ENCODE results near the gene GSTP1. TPM values are rescaled to one million over a fixed set of nuclear protein-coding genes. Genes with fewer than 3 reads are reported as not detected.

GSTP1 gene
- total and polyA plus RNA-seq, 5 donors from 2014 or later, result 55.7 to 231 (median 207) TPM

DNA sequence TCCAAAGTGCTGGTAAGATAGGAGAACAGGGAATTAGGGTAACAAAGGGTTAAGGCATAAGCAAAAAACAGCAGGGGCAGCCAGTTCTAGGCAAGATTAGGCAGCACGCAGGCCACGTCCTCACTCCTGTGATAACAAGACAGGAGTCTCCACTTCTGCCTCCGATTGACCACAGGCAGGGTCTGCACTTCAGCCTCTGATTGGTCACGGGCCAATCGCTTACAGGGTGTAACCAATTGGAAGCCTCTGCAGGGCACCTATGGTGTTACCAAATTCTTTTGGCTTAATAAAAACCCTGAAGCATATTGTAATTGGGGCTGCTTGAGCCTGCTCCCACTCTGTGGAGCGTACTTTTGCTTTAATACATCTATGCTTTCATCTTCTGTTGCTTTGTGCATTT lies 12.2 kb upstream of the GSTP1 start:
- H3K4me3 Mint-ChIP-seq, result no peak overlapping the region
- peaks cover 0 to 1% (median 0%) of the 10 kb centered on the region in 7 donors for H3K9me3 Mint-ChIP-seq
- Histone ChIP-seq H3K9me3 (ENCODE audit: control insufficient read depth in 2 of 2, low read length in 2 of 2) (no peaks in the 10 kb centered on the region), H3K4me1 (ENCODE audit: control insufficient read depth, insufficient read depth, low read length, poor library complexity, severe bottlenecking) (no peaks in the 10 kb centered on the region), H3K27me3 (ENCODE audit: control insufficient read depth, insufficient read depth, low read length) (peaks cover 6% of the 10 kb centered on the region), H3K27ac (ENCODE audit: insufficient read depth, low read length, poor library complexity, severe bottlenecking) (no peak overlapping the region), H3K4me3 (ENCODE audit: low read depth, low read length) (no peak overlapping the region), H3K36me3 (ENCODE audit: control insufficient read depth, insufficient read depth, low read length) (no peaks in the 10 kb centered on the region)
- ATAC-seq (ENCODE audit: low read depth in 2 of 2), result no peak
- peaks cover 36% of the 10 kb centered on the region for H3K27me3 Mint-ChIP-seq
- no peak for DNase-seq
- H3K36me3 Mint-ChIP-seq, result no peaks in the 10 kb centered on the region
- H3K4me1 Mint-ChIP-seq, result peaks cover 0 to 6% (median under 1%) of the 10 kb centered on the region in 4 donors
- H3K27ac Mint-ChIP-seq, result no peak overlapping the region

DNA sequence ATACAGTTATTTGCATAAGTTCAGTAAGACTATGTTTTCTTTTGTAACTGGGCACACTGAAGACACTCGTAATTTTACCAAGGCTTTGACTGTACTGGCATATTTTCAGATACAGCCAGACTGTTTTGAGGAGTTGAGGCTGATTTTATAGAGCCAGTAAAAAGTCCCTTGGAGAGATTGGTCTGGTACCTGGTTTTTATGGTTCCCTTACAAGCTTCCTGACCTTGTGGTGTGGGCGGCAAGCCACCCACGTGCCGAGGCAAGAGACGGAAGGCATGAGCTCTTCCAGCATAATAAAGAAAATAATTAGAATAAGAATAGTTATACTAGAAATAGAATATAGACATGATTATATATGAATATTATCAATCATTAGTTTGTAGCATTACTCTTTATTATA lies 11.3 kb upstream of the GSTP1 start:
- peaks cover 0 to 6% (median under 1%) of the 10 kb centered on the region in 4 donors for H3K4me1 Mint-ChIP-seq
- no peak overlapping the region for H3K27ac Mint-ChIP-seq
- no peak for ATAC-seq (ENCODE audit: low read depth in 2 of 2)

DNA sequence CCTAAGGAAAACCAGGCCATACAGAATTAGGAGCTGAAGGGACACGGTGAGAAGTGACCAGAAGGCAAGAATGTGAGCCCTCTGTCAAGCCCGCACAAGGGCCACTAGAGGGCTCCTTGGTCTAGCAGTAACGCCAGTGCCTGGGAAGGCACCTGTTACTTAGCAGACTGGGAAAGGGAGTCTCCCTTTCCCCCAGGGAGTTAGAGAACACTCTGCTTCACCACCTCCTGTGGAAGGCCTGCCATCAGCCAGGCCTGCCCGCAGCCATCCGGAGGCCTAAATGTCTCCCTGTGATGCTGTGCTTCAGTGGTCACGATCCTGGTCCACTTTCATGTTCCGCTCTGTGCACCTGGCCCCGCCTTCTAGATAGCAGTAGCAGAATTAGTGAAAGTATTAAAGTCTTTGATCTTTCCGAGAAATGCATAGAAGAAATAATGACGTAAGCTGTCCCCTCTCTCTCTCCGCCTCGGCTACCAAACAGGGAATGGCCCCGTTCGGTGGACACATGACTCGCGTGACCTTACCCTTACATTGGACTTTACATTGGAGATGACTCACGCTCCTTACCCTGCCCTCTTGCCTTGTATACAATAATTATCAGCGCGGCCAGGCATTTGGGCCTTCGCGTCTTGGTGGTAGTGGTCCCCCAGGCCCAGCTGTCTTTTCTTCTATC lies 10.7 kb upstream of the GSTP1 start:
- Histone ChIP-seq H3K4me1 (ENCODE audit: control insufficient read depth, insufficient read depth, low read length, poor library complexity, severe bottlenecking) (no peaks in the 10 kb centered on the region), H3K9me3 (ENCODE audit: control insufficient read depth in 2 of 2, low read length in 2 of 2) (no peaks in the 10 kb centered on the region), H3K36me3 (ENCODE audit: control insufficient read depth, insufficient read depth, low read length) (no peaks in the 10 kb centered on the region), H3K27ac (ENCODE audit: insufficient read depth, low read length, poor library complexity, severe bottlenecking) (no peak overlapping the region), H3K27me3 (ENCODE audit: control insufficient read depth, insufficient read depth, low read length) (peaks cover 6% of the 10 kb centered on the region), H3K4me3 (ENCODE audit: low read depth, low read length) (no peak overlapping the region)
- Mint-ChIP-seq H3K4me1 (peaks cover 0 to 6% (median under 1%) of the 10 kb centered on the region in 4 donors), H3K27ac (no peak overlapping the region), H3K4me3 (peak overlapping the region in 1 of 4 donors; percentile 58), H3K9me3 (peaks cover 0 to 1% (median 0%) of the 10 kb centered on the region in 7 donors), H3K27me3 (peaks cover 43% of the 10 kb centered on the region), H3K36me3 (no peaks in the 10 kb centered on the region)
- ATAC-seq (ENCODE audit: low read depth in 2 of 2) (no peak), DNase-seq (peak in 1 of 3 donors; percentile 42)

More for the DNA sequence above, 11.3 kb upstream of the GSTP1 start:
- no peaks in the 10 kb centered on the region for H3K36me3 ChIP-seq (ENCODE audit: control insufficient read depth, insufficient read depth, low read length)
- Mint-ChIP-seq H3K4me3 (no peak overlapping the region), H3K36me3 (no peaks in the 10 kb centered on the region), H3K27me3 (peaks cover 41% of the 10 kb centered on the region), H3K9me3 (peaks cover 0 to 1% (median 0%) of the 10 kb centered on the region in 7 donors)
- H3K27me3 ChIP-seq (ENCODE audit: control insufficient read depth, insufficient read depth, low read length), result peaks cover 6% of the 10 kb centered on the region
- no peak overlapping the region for H3K4me3 ChIP-seq (ENCODE audit: low read depth, low read length)
- no peak for DNase-seq
- no peak overlapping the region for H3K27ac ChIP-seq (ENCODE audit: insufficient read depth, low read length, poor library complexity, severe bottlenecking)
- no peaks in the 10 kb centered on the region for H3K4me1 ChIP-seq (ENCODE audit: control insufficient read depth, insufficient read depth, low read length, poor library complexity, severe bottlenecking)
- no peaks in the 10 kb centered on the region for H3K9me3 ChIP-seq (ENCODE audit: control insufficient read depth in 2 of 2, low read length in 2 of 2)

DNA sequence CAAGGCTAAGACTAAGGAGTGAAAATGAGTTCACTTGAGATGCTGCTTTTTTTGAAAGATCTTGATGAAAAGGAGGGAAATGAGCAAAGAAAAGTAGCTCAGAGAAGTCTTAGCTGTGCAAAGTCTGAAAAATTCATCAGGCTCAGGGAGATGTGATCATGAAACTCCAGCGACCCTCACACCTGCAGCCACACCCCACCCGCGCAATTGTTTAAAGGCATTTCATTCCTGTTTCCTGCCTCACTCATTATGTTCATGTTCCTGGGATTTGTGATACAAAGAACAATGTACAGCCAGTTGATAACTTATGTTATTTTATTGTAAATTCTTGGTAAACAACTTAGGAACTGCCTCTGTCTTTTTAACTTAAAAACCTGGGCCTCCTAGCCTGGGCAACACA lies 8.7 kb upstream of the GSTP1 start:
- Mint-ChIP-seq H3K4me1 (peaks cover 5 to 12% (median 8%) of the 10 kb centered on the region in 4 donors), H3K27me3 (peaks cover 56% of the 10 kb centered on the region), H3K36me3 (no peaks in the 10 kb centered on the region), H3K4me3 (peak overlapping the region in 1 of 4 donors; percentile 18), H3K27ac (no peak overlapping the region), H3K9me3 (peaks cover 0 to 2% (median 0%) of the 10 kb centered on the region in 7 donors)
- no peak for DNase-seq
- H3K27me3 ChIP-seq (ENCODE audit: control insufficient read depth, insufficient read depth, low read length), result peaks cover 6% of the 10 kb centered on the region
- H3K4me1 ChIP-seq (ENCODE audit: control insufficient read depth, insufficient read depth, low read length, poor library complexity, severe bottlenecking), result no peaks in the 10 kb centered on the region
- no peak overlapping the region for H3K4me3 ChIP-seq (ENCODE audit: low read depth, low read length)
- ATAC-seq (ENCODE audit: low read depth in 2 of 2), result no peak
- no peaks in the 10 kb centered on the region for H3K36me3 ChIP-seq (ENCODE audit: control insufficient read depth, insufficient read depth, low read length)
- no peaks in the 10 kb centered on the region for H3K9me3 ChIP-seq (ENCODE audit: control insufficient read depth in 2 of 2, low read length in 2 of 2)
- H3K27ac ChIP-seq (ENCODE audit: insufficient read depth, low read length, poor library complexity, severe bottlenecking), result no peak overlapping the region

DNA sequence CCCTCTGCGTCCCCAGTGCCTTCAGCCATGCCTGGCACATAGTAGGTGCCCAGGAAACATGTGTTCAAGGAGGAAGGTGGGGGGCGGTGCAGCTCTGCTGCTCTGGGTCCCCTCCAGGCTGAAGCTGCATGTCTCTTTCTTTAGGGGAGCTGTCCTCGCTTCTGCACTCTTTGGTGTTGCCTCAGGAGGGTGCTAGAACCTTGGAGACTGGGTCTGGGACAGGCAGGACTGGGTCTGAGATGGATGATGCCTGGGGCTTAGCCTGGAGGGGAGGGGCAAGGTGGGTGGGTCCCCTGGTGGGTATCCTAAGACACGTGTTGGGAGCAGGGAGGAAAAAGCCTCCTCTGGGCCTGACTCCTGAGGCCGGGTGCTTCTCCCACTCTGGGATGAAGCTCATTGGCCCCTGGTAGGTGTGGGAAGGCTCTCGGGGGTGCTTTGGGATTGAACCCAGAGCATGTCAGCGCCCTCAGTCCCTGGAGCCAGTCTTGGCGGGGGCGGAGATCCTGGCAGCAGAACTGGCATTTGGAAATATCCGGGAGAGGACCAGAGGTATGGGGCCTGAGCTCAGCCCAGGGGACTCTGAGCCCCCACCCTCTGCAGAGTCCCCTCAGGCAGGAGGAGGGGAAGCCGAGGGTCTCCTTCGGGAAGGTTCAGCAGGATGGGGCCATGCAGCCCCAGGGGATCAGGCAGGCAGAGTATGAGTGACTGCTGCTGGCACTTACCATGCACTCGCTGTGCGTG lies 6.7 kb upstream of the GSTP1 start:
- no peaks in the 10 kb centered on the region for H3K36me3 Mint-ChIP-seq
- no peaks in the 10 kb centered on the region for H3K9me3 ChIP-seq (ENCODE audit: control insufficient read depth in 2 of 2, low read length in 2 of 2)
- H3K4me1 Mint-ChIP-seq, result peaks cover 5 to 16% (median 9%) of the 10 kb centered on the region in 4 donors
- no peak overlapping the region for H3K27ac ChIP-seq (ENCODE audit: insufficient read depth, low read length, poor library complexity, severe bottlenecking)
- ATAC-seq (ENCODE audit: low read depth in 2 of 2) (no peak), DNase-seq (no peak)
- H3K4me1 ChIP-seq (ENCODE audit: control insufficient read depth, insufficient read depth, low read length, poor library complexity, severe bottlenecking), result no peaks in the 10 kb centered on the region
- no peak overlapping the region for H3K27ac Mint-ChIP-seq
- no peak overlapping the region for H3K4me3 ChIP-seq (ENCODE audit: low read depth, low read length)
- peaks cover 0 to 2% (median 0%) of the 10 kb centered on the region in 7 donors for H3K9me3 Mint-ChIP-seq
- H3K27me3 ChIP-seq (ENCODE audit: control insufficient read depth, insufficient read depth, low read length), result peaks cover 3% of the 10 kb centered on the region
- peaks cover 65% of the 10 kb centered on the region for H3K27me3 Mint-ChIP-seq
- H3K4me3 Mint-ChIP-seq, result no peak overlapping the region
- no peaks in the 10 kb centered on the region for H3K36me3 ChIP-seq (ENCODE audit: control insufficient read depth, insufficient read depth, low read length)

DNA sequence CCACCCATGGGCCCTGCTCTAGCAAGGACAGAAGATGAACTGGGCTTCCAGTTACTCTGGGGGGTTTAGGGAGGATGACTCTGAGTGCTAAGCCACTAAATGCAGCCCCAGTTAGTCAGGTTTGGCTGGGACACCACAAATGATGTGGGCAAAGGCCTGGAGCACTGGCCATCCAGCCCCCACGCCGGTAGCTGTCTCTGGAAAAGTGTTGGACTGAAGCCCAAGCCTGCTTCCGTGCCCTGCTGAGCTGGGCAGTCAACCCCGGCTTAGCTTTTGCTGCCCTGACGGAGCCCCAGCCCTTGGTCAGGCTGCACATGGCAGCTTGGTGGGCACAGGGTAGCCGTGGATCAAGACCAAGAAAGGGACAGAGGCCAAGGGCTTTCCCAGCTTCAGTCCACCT lies 5.7 kb upstream of the GSTP1 start:
- no peaks in the 10 kb centered on the region for H3K36me3 Mint-ChIP-seq
- no peak overlapping the region for H3K27ac Mint-ChIP-seq
- no peak overlapping the region for H3K4me3 Mint-ChIP-seq
- no peaks in the 10 kb centered on the region for H3K4me1 ChIP-seq (ENCODE audit: control insufficient read depth, insufficient read depth, low read length, poor library complexity, severe bottlenecking)
- no peak for DNase-seq
- H3K27ac ChIP-seq (ENCODE audit: insufficient read depth, low read length, poor library complexity, severe bottlenecking), result no peak overlapping the region
- H3K4me3 ChIP-seq (ENCODE audit: low read depth, low read length), result no peak overlapping the region
- H3K36me3 ChIP-seq (ENCODE audit: control insufficient read depth, insufficient read depth, low read length), result no peaks in the 10 kb centered on the region
- no peaks in the 10 kb centered on the region for H3K27me3 ChIP-seq (ENCODE audit: control insufficient read depth, insufficient read depth, low read length)
- H3K27me3 Mint-ChIP-seq, result peaks cover 65% of the 10 kb centered on the region
- ATAC-seq (ENCODE audit: low read depth in 2 of 2), result no peak
- peaks cover 11 to 21% (median 18%) of the 10 kb centered on the region in 4 donors for H3K4me1 Mint-ChIP-seq
- H3K9me3 ChIP-seq (ENCODE audit: control insufficient read depth in 2 of 2, low read length in 2 of 2), result no peaks in the 10 kb centered on the region
- H3K9me3 Mint-ChIP-seq, result peaks cover 0 to 2% (median 0%) of the 10 kb centered on the region in 7 donors

DNA sequence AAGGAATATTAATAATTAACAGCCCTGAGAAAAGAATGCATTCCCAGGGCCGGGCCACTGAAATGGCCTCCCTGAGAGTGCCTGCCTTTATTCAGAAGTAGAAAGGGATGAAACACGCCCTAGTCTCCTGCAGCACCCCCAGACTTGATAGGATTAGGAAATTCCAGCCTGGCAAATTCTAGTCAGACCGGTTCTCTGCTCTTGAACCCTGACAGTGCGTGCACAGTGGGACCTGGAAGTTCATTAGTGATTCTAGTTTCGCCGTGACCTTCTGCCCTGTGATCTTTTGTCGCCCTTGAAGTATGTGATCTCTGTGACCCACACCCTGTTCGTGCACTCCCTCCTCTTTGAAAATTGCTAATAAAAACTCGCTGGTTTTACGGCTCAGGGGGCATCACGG lies 2.1 kb upstream of the GSTP1 start:
- no peak overlapping the region for H3K27ac ChIP-seq (ENCODE audit: insufficient read depth, low read length, poor library complexity, severe bottlenecking)
- no peak for ATAC-seq (ENCODE audit: low read depth in 2 of 2)
- Mint-ChIP-seq H3K9me3 (peaks cover 0 to 4% (median 0%) of the 10 kb centered on the region in 7 donors), H3K36me3 (peaks cover 2% of the 10 kb centered on the region), H3K4me1 (peaks cover 14 to 35% (median 26%) of the 10 kb centered on the region in 4 donors), H3K27ac (peak overlapping the region in 1 of 3 donors; percentile 31), H3K27me3 (peaks cover 46% of the 10 kb centered on the region), H3K4me3 (peak overlapping the region in 2 of 4 donors; percentile 46 to 48)
- H3K27me3 ChIP-seq (ENCODE audit: control insufficient read depth, insufficient read depth, low read length), result no peaks in the 10 kb centered on the region
- no peaks in the 10 kb centered on the region for H3K9me3 ChIP-seq (ENCODE audit: control insufficient read depth in 2 of 2, low read length in 2 of 2)
- DNase-seq, result no peak
- no peak overlapping the region for H3K4me3 ChIP-seq (ENCODE audit: low read depth, low read length)
- H3K4me1 ChIP-seq (ENCODE audit: control insufficient read depth, insufficient read depth, low read length, poor library complexity, severe bottlenecking), result peaks cover 14% of the 10 kb centered on the region
- H3K36me3 ChIP-seq (ENCODE audit: control insufficient read depth, insufficient read depth, low read length), result no peaks in the 10 kb centered on the region
